Smooth muscle cell (in vitro differentiated cells): ENCODE results near the gene OR2T3. TPM values are rescaled to one million over a fixed set of nuclear protein-coding genes. Genes with fewer than 3 reads are reported as not detected.
"Not testable (repeated sequence)": the region's sequence is repeated elsewhere in the genome, so short reads cannot be mapped to it uniquely, and the experiment has no call there.

Experiments
- DNase-seq: peaks from one replicate; lab custom pipeline; 2025; ENCODE audit not compliant: unreplicated experiment; lab: John Stamatoyannopoulos, UW
- H2AFZ ChIP-seq: fragments of 200-600 bp; sonication (generic); 2 replicates; pipeline ENCODE4 v1.6.0; 2016; ENCODE audit warnings: antibody characterized with exemption, low read depth, mild to moderate bottlenecking
- H3F3A ChIP-seq: fragments of 200-600 bp; sonication (generic); 2 replicates; pipeline ENCODE4 v1.6.0; 2017; ENCODE audit warnings: antibody characterized with exemption, low read depth
- H3K27ac ChIP-seq: fragments of 200-600 bp; sonication (generic); 2 replicates; pipeline ENCODE4 v1.5.1; 2016; ENCODE audit warnings: low read depth, mild to moderate bottlenecking
- H3K27me3 ChIP-seq: fragments of 200-600 bp; sonication (generic); 2 replicates; pipeline ENCODE4 v1.6.1; 2016; ENCODE audit warnings: low read depth, mild to moderate bottlenecking
- H3K36me3 ChIP-seq: fragments of 200-600 bp; sonication (generic); 2 replicates; pipeline ENCODE4 v1.5.1; 2016; ENCODE audit warnings: low read depth
- H3K4me1 ChIP-seq: fragments of 200-600 bp; sonication (generic); 2 replicates; pipeline ENCODE4 v1.5.1; 2016; ENCODE audit warnings: low read depth
- H3K4me2 ChIP-seq: fragments of 200-600 bp; sonication (generic); 2 replicates; pipeline ENCODE4 v1.6.0; 2016; ENCODE audit warnings: mild to moderate bottlenecking
- H3K4me3 ChIP-seq: fragments of 200-600 bp; sonication (generic); 2 replicates; pipeline ENCODE4 v1.5.1; 2016; ENCODE audit warnings: mild to moderate bottlenecking
- H3K79me2 ChIP-seq: fragments of 200-600 bp; sonication (generic); 2 replicates; pipeline ENCODE4 v1.6.0; 2016; ENCODE audit warnings: low read depth, mild to moderate bottlenecking
- H3K9ac ChIP-seq: fragments of 200-600 bp; sonication (generic); 2 replicates; pipeline ENCODE4 v1.6.0; 2016; ENCODE audit warnings: low read depth
- H3K9me3 ChIP-seq: fragments of 200-600 bp; sonication (generic); replicated peaks from 2 replicates; pipeline ENCODE4 v1.5.1; 2016; ENCODE audit warnings: low read depth
- H4K20me1 ChIP-seq: fragments of 200-600 bp; sonication (generic); 2 replicates; pipeline ENCODE4 v1.6.0; 2016; ENCODE audit warnings: low read depth
- CTCF ChIP-seq: fragments of 200-600 bp; sonication (generic); IDR thresholded peaks from 2 replicates; pipeline ENCODE4 v1.5.1; 2017; ENCODE audit warnings: borderline replicate concordance, mild to moderate bottlenecking, antibody characterized with exemption; ENCODE audit not compliant: insufficient read depth, poor library complexity, severe bottlenecking
- WGBS: methylation state at CpG from one replicate; pipeline ENCODE4 v1.1.7; 2016; ENCODE audit warnings: low lambda C conversion rate; 5-methylcytosine and 5-hydroxymethylcytosine counted together
- polyA plus RNA-seq: library from polyadenylated mRNA; unstranded; fragments of >200 nt; fragmentation: Nextera tagmentation; extraction: Ambion mirVana; gene quantifications from 2 replicates; pipeline ENCODE4 v1.2.1, GENCODE V29; 2016
- total RNA-seq: library from RNA; depleted of rRNA; stranded (reverse); fragments of >200 nt; gene quantifications from 2 replicates; pipeline ENCODE4 v1.2.3, GENCODE V29; 2014

Gene OR2T3
- total and polyA plus RNA-seq, 2 experiments from 2014 or later: not detected

DNA sequence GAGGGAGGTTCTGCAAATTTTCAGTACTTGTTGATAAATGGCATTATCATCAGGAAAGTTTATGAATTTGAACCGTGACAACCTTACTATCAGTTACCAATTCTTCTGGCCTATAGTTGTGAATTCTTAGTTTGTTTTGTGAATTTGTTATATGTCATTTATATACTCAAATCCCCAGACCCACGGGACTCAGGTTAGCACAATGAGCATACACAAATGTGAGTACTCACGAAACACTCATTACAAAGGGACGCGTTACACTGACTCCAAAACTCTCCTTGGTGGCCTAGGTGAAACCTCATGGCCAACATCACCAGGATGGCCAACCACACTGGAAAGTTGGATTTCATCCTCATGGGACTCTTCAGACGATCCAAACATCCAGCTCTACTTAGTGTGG, 15.1 kb downstream of the OR2T3 start, which contains the start of gene OR2T5:
OR2T5 (plus strand) TSS at position 301 of the 400 bp plus-strand sequence; CDS start at position 301, 0 bp downstream.
- not testable (repeated sequence) for H3K4me1 ChIP-seq, H3K4me2 ChIP-seq, H2AFZ ChIP-seq, H3K9ac ChIP-seq, DNase-seq, H3K27me3 ChIP-seq, H3K36me3 ChIP-seq, H4K20me1 ChIP-seq, H3K27ac ChIP-seq, H3F3A ChIP-seq, H3K79me2 ChIP-seq, H3K4me3 ChIP-seq, H3K9me3 ChIP-seq
- WGBS: 87% methylated on average over 4 of the region's 6 CpGs

- not testable (repeated sequence) for DNase-seq, H3F3A ChIP-seq, H3K36me3 ChIP-seq, H3K4me1 ChIP-seq, H3K9me3 ChIP-seq, H3K4me3 ChIP-seq, H4K20me1 ChIP-seq, H2AFZ ChIP-seq, H3K27me3 ChIP-seq, H3K4me2 ChIP-seq, H3K9ac ChIP-seq, H3K79me2 ChIP-seq, H3K27ac ChIP-seq
- no CpG with 5 or more reads among the region's 5 CpGs for WGBS
Measured at GRCh38 chr1:248496661-248497060, 23.5 kb downstream of the OR2T3 start.

GRCh38 chr1:248500305-248501035, 27.3 kb downstream of the OR2T3 start:
- H3K9me3 ChIP-seq, H3F3A ChIP-seq, H3K27me3 ChIP-seq, H3K27ac ChIP-seq, H3K79me2 ChIP-seq, H2AFZ ChIP-seq, H3K4me2 ChIP-seq, H3K9ac ChIP-seq, H3K36me3 ChIP-seq, H3K4me3 ChIP-seq, DNase-seq, H4K20me1 ChIP-seq, H3K4me1 ChIP-seq: not testable (repeated sequence)
- WGBS: 72% methylated on average over 1 of the region's 2 CpGs

- H3K4me3 ChIP-seq: not testable (repeated sequence)
Measured at GRCh38 chr1:248507773-248508172, 34.6 kb downstream of the OR2T3 start, which contains the start of gene OR2G6. Gene OR2G6, plus strand, starts transcription at chr1:248508073. Its CDS starts 13,574 bp downstream, at chr1:248521647.

DNA sequence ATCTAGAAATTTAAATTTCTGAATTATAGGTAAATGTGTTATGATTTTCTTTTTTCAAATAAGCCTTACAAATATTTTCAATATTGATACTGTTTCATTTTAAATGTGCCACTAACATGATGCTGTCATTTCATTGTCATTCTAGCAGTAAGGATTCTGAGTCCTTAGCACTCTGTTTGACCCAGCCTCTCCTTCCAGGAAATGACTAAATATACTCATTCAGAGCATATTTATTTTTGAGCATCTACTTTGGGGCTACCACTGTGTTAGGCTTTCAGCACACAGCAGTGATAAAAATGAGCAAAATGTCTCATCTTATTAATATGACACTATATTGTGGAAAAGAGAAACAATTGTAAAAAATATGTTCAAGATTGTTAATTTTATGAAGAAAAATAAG, 37.1 kb downstream of the OR2T3 start:
- H3F3A ChIP-seq, H3K4me2 ChIP-seq, H2AFZ ChIP-seq, H3K9ac ChIP-seq, DNase-seq, H3K27me3 ChIP-seq, H3K36me3 ChIP-seq, H3K79me2 ChIP-seq, H3K4me3 ChIP-seq, H4K20me1 ChIP-seq, H3K27ac ChIP-seq, H3K4me1 ChIP-seq, H3K9me3 ChIP-seq: not testable (repeated sequence)

More at GRCh38 chr1:248507773-248508172, 34.6 kb downstream of the OR2T3 start, which contains the start of gene OR2G6:
- not testable (repeated sequence) for H3K9me3 ChIP-seq, H3F3A ChIP-seq, H3K9ac ChIP-seq, H3K4me2 ChIP-seq, H3K4me1 ChIP-seq, H3K27ac ChIP-seq, H3K79me2 ChIP-seq, H4K20me1 ChIP-seq, H2AFZ ChIP-seq, H3K36me3 ChIP-seq, H3K27me3 ChIP-seq, DNase-seq
- WGBS: no CpG with 5 or more reads among the region's 2 CpGs

GRCh38 chr1:248521856-248522255, 48.7 kb downstream of the OR2T3 start:
- no peak overlapping the region for H3K4me2 ChIP-seq
- no peak overlapping the region for H3K27ac ChIP-seq
- H3K27me3 ChIP-seq: no peaks in the 10 kb centered on the region
- no peak overlapping the region for H3K9ac ChIP-seq
- H3K79me2 ChIP-seq: no peaks in the 10 kb centered on the region
- no peak for DNase-seq
- no peak for TF ChIP-seq CTCF
- no peak overlapping the region for H3K4me3 ChIP-seq
- H3K36me3 ChIP-seq: no peaks in the 10 kb centered on the region
- no peaks in the 10 kb centered on the region for H3F3A ChIP-seq
- WGBS: 84% methylated on average over 12 of the region's 12 CpGs
- H3K9me3 ChIP-seq: peaks cover 15% of the 10 kb centered on the region
- H3K4me1 ChIP-seq: no peaks in the 10 kb centered on the region
- H4K20me1 ChIP-seq: no peaks in the 10 kb centered on the region
- no peak overlapping the region for H2AFZ ChIP-seq
